Measurements from ENCODE around the gene ATE1. TPM values are rescaled to one million over a fixed set of nuclear protein-coding genes. Genes with fewer than 3 reads are reported as not detected.

The ATE1 gene
- total RNA-seq, 1 experiment from 2014 or later: 23.8 TPM

GRCh38 chr10:121976607-121977006 lies 48.8 kb upstream of the ATE1 start (continued):
- TF ChIP-seq ZBTB43 (CRISPR knock-in tag; IDR thresholded peaks at IDR 0.05) (no peak), HMGXB4 (CRISPR knock-in tag; IDR thresholded peaks at IDR 0.05) (no peak)

DNA sequence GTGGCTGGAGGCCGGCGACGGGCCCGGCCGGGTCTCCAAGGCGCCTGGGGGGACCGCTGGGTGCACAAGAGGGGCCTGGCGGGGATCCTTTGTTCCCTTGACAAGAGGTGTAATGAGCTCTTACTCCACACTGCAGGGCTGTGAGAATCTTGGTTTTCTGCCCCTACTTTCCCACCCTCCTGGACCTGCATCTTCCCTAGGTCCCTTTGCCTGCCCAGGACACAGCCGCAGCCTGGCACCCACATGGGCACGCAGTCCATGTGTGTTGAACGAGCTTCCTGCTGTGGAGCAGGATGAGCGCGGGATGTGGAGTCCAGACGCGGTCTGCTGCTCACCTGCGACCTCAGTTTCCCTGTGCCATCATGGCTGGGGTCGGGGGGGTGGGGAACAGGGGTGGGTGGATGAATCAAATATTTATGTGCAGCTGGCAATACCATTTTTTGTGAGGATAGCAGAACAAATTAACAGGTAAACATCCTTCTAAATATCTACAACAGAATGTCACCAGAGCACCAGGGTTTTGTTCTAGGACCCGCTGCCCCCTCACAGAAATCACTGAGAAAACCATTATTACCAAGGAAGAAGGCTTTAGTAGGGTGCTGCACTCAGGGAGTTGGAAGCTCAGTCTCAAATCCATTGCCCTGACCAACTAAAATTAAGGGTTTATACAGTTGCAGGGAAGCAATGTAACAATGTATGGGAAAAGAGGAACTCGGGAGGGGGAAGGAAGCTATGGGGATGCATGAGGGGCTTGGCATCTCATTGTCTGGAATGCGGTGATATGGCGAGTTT lies 47.7 kb upstream of the ATE1 start:
- CTCF ChIA-PET: interaction anchor here (0.6 to 1.6 kb wide), 10 partner anchors 18 to 323 kb away, joined by 3 to 10 read pairs (median 4); no protein-coding TSS in a partner anchor
- peak; percentile 89 for ATAC-seq

GRCh38 chr10:121974535-121975294 lies 46.9 kb upstream of the ATE1 start, which contains the start of gene NSMCE4A:
Gene NSMCE4A (minus strand): TSS chr10:121975217. CDS start chr10:121975165, 52 bp downstream.
- ChIA-PET CTCF (interaction anchor here (0.5 to 1.6 kb wide), 11 partner anchors 9 to 324 kb away, joined by 3 to 10 read pairs (median 3); no protein-coding TSS in a partner anchor), POLR2A (interaction anchor here (0.5 to 0.7 kb wide), 2 partner anchors 38 to 1825 kb away, joined by 3 to 5 read pairs; no protein-coding TSS in a partner anchor)
- peak within 1 kb of the TSS; percentile 82 for H3K4me3 Mint-ChIP-seq
- H3K9me3 Mint-ChIP-seq: peaks cover 23% of the 10 kb centered on the region
- peaks cover 9% of the 10 kb centered on the region for H3K4me1 Mint-ChIP-seq
- ATAC-seq (peak; percentile 73), DNase-seq (ENCODE audit: low spot score) (peak; percentile 82)
- 0 out of 2 replicates have a peak within 1 kb of the TSS, but pooled peaks have one; percentile 32 for H3K27ac Mint-ChIP-seq
- H3K36me3 Mint-ChIP-seq: peaks cover 41% of the 10 kb centered on the region
- H3K27me3 Mint-ChIP-seq (ENCODE audit: low read depth): peaks cover 2% of the 10 kb centered on the region; the same call in 1 of the 2 replicates
- TF ChIP-seq SP1 (CRISPR knock-in tag; conservative IDR thresholded peaks at IDR 0.05) (no peak; the same call in 1 of the 2 replicates), E2F5 (CRISPR knock-in tag; IDR thresholded peaks at IDR 0.05) (peak; percentile 95), ZNF219 (CRISPR knock-in tag; IDR thresholded peaks at IDR 0.05; ENCODE audit: borderline replicate concordance) (peak; percentile 51; the same call in 1 of the 2 replicates), KAT7 (CRISPR knock-in tag; IDR thresholded peaks at IDR 0.05; ENCODE audit: borderline replicate concordance) (0 out of 2 replicates have a peak, but pooled peaks have one; percentile 76), ETV6 (CRISPR knock-in tag; IDR thresholded peaks at IDR 0.05) (peak; percentile 56), NR1H2 (CRISPR knock-in tag; IDR thresholded peaks at IDR 0.05) (0 out of 2 replicates have a peak, but pooled peaks have one; percentile 49), ZBTB43 (CRISPR knock-in tag; IDR thresholded peaks at IDR 0.05) (no peak), MLX (CRISPR knock-in tag; IDR thresholded peaks at IDR 0.05) (0 out of 2 replicates have a peak, but pooled peaks have one; percentile 31), ZNF416 (CRISPR knock-in tag; IDR thresholded peaks at IDR 0.05) (peak; percentile 42; the same call in 1 of the 2 replicates), TCF7 (CRISPR knock-in tag; IDR thresholded peaks at IDR 0.05; ENCODE audit: low read depth) (no peak), GABPB1 (CRISPR knock-in tag; IDR thresholded peaks at IDR 0.05) (peak; percentile 66)
- TF ChIP-seq, protein P1, sequence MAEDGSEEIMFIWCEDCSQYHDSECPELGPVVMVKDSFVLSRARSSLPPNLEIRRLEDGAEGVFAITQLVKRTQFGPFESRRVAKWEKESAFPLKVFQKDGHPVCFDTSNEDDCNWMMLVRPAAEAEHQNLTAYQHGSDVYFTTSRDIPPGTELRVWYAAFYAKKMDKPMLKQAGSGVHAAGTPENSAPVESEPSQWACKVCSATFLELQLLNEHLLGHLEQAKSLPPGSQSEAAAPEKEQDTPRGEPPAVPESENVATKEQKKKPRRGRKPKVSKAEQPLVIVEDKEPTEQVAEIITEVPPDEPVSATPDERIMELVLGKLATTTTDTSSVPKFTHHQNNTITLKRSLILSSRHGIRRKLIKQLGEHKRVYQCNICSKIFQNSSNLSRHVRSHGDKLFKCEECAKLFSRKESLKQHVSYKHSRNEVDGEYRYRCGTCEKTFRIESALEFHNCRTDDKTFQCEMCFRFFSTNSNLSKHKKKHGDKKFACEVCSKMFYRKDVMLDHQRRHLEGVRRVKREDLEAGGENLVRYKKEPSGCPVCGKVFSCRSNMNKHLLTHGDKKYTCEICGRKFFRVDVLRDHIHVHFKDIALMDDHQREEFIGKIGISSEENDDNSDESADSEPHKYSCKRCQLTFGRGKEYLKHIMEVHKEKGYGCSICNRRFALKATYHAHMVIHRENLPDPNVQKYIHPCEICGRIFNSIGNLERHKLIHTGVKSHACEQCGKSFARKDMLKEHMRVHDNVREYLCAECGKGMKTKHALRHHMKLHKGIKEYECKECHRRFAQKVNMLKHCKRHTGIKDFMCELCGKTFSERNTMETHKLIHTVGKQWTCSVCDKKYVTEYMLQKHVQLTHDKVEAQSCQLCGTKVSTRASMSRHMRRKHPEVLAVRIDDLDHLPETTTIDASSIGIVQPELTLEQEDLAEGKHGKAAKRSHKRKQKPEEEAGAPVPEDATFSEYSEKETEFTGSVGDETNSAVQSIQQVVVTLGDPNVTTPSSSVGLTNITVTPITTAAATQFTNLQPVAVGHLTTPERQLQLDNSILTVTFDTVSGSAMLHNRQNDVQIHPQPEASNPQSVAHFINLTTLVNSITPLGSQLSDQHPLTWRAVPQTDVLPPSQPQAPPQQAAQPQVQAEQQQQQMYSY (CRISPR knock-in tag; IDR thresholded peaks at IDR 0.05): peak; percentile 83
- TF ChIP-seq, protein P2, sequence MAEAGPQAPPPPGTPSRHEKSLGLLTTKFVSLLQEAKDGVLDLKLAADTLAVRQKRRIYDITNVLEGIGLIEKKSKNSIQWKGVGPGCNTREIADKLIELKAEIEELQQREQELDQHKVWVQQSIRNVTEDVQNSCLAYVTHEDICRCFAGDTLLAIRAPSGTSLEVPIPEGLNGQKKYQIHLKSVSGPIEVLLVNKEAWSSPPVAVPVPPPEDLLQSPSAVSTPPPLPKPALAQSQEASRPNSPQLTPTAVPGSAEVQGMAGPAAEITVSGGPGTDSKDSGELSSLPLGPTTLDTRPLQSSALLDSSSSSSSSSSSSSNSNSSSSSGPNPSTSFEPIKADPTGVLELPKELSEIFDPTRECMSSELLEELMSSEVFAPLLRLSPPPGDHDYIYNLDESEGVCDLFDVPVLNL (CRISPR knock-in tag; IDR thresholded peaks at IDR 0.05; ENCODE audit: borderline replicate concordance, low read depth): peak; percentile 22

More for the DNA sequence above, 47.7 kb upstream of the ATE1 start:
- POLR2A ChIA-PET: interaction anchor here (0.5 to 0.6 kb wide), 2 partner anchors 16 to 1825 kb away, joined by 3 to 5 read pairs; no protein-coding TSS in a partner anchor
- TF ChIP-seq KAT7 (CRISPR knock-in tag; IDR thresholded peaks at IDR 0.05; ENCODE audit: borderline replicate concordance): no peak
- TF ChIP-seq ZNF423 (CRISPR knock-in tag; IDR thresholded peaks at IDR 0.05): peak; percentile 94
- TF ChIP-seq ZBTB21 (CRISPR knock-in tag; IDR thresholded peaks at IDR 0.05; ENCODE audit: borderline replicate concordance): no peak
- TF ChIP-seq TP53 (CRISPR knock-in tag; IDR thresholded peaks at IDR 0.05): 0 out of 2 replicates have a peak, but pooled peaks have one; percentile 8
- Mint-ChIP-seq H3K4me3 (peak overlapping the region; percentile 56), H3K36me3 (peaks cover 39% of the 10 kb centered on the region), H3K9me3 (peaks cover 23% of the 10 kb centered on the region), H3K27me3 (ENCODE audit: low read depth) (peaks cover 2% of the 10 kb centered on the region; the same call in 1 of the 2 replicates), H3K27ac (0 out of 2 replicates have a peak overlapping the region, but pooled peaks have one; percentile 32), H3K4me1 (peaks cover 9% of the 10 kb centered on the region)
- DNase-seq (ENCODE audit: low spot score): no peak

Measured in WTC11 (cell line).